HUES64 (cell line): ENCODE data around the gene AGPS.
"Not testable (repeated sequence)": the region's sequence is repeated elsewhere in the genome, so short reads cannot be mapped to it uniquely, and the experiment has no call there.

Experiments
- H3K27ac ChIP-seq: 2 replicates; pipeline ENCODE4 v1.7.0; 2013; ENCODE audit warnings: low read depth, low read length, inconsistent platforms
- H3K27me3 ChIP-seq: 2 replicates; pipeline ENCODE4 v1.6.1; 2013; ENCODE audit warnings: mild to moderate bottlenecking, low read length; ENCODE audit not compliant: insufficient read depth
- H3K36me3 ChIP-seq: 2 replicates; pipeline ENCODE4 v1.6.1; 2013; ENCODE audit warnings: mild to moderate bottlenecking, low read length; ENCODE audit not compliant: insufficient read depth
- H3K4me1 ChIP-seq: 2 replicates; pipeline ENCODE4 v1.6.1; 2013; ENCODE audit warnings: mild to moderate bottlenecking, low read length, moderate library complexity; ENCODE audit not compliant: insufficient read depth
- H3K4me3 ChIP-seq: 2 replicates; pipeline ENCODE4 v1.5.1; 2013; ENCODE audit warnings: mild to moderate bottlenecking, low read length, moderate library complexity
- H3K9ac ChIP-seq: 2 replicates; pipeline ENCODE4 v1.6.1; 2013; ENCODE audit warnings: mild to moderate bottlenecking, low read depth, low read length
- H3K9me3 ChIP-seq: 2 replicates; pipeline ENCODE4 v1.6.1; 2013; ENCODE audit warnings: low read depth, low read length; ENCODE audit not compliant: insufficient read depth
- WGBS: fragments of 150-250, 120-280 bp; methylation state at CpG from one replicate; pipeline ENCODE4 v1.1.7; 2013; ENCODE audit warnings: missing lambda C conversion rate; 5-methylcytosine and 5-hydroxymethylcytosine counted together

Gene AGPS

GRCh38 chr2:177353187-177353478 is 39.4 kb upstream of the AGPS start:
- H3K27me3 ChIP-seq = no peaks in the 10 kb centered on the region
- WGBS = 92% methylated on average over 2 of the region's 2 CpGs
- H3K9me3 ChIP-seq = no peaks in the 10 kb centered on the region
- H3K4me3 ChIP-seq = no peak overlapping the region
- no peaks in the 10 kb centered on the region for H3K4me1 ChIP-seq
- H3K36me3 ChIP-seq = no peaks in the 10 kb centered on the region
- no peak overlapping the region for H3K9ac ChIP-seq
- no peak overlapping the region for H3K27ac ChIP-seq

GRCh38 chr2:177354541-177354940 is 38.0 kb upstream of the AGPS start:
- H3K9ac ChIP-seq, H3K27me3 ChIP-seq, H3K9me3 ChIP-seq, H3K4me1 ChIP-seq, H3K27ac ChIP-seq, H3K36me3 ChIP-seq, H3K4me3 ChIP-seq: not testable (repeated sequence)
- 95% methylated on average over 3 of the region's 3 CpGs for WGBS

- WGBS = 91% methylated on average over 2 of the region's 2 CpGs
Measured at GRCh38 chr2:177355874-177356273, 36.7 kb upstream of the AGPS start.

GRCh38 chr2:177359836-177360595 is 32.6 kb upstream of the AGPS start:
- H3K36me3 ChIP-seq = no peaks in the 10 kb centered on the region
- no peak overlapping the region for H3K4me3 ChIP-seq
- H3K4me1 ChIP-seq = no peaks in the 10 kb centered on the region
- 92% methylated on average over 2 of the region's 3 CpGs for WGBS
- no peak overlapping the region for H3K9ac ChIP-seq
- H3K9me3 ChIP-seq = no peaks in the 10 kb centered on the region
- H3K27ac ChIP-seq = no peak overlapping the region
- no peaks in the 10 kb centered on the region for H3K27me3 ChIP-seq

More at GRCh38 chr2:177355874-177356273, 36.7 kb upstream of the AGPS start:
- Histone ChIP-seq H3K27me3 (no peaks in the 10 kb centered on the region), H3K36me3 (no peaks in the 10 kb centered on the region), H3K4me1 (no peaks in the 10 kb centered on the region), H3K4me3 (no peak overlapping the region), H3K27ac (no peak overlapping the region), H3K9ac (no peak overlapping the region), H3K9me3 (no peaks in the 10 kb centered on the region)

- H3K36me3 ChIP-seq = no peaks in the 10 kb centered on the region
- H3K9ac ChIP-seq = no peak overlapping the region
- no peak overlapping the region for H3K4me3 ChIP-seq
- no peak overlapping the region for H3K27ac ChIP-seq
- H3K4me1 ChIP-seq = no peaks in the 10 kb centered on the region
- H3K27me3 ChIP-seq = no peaks in the 10 kb centered on the region
- 90% methylated on average over 3 of the region's 3 CpGs for WGBS
- H3K9me3 ChIP-seq = no peaks in the 10 kb centered on the region
Measured at GRCh38 chr2:177362499-177362898, 30.1 kb upstream of the AGPS start.

GRCh38 chr2:177363332-177363731 is 29.2 kb upstream of the AGPS start:
- Histone ChIP-seq H3K4me3 (no peak overlapping the region), H3K9ac (no peak overlapping the region), H3K27ac (no peak overlapping the region), H3K4me1 (no peaks in the 10 kb centered on the region), H3K36me3 (no peaks in the 10 kb centered on the region), H3K9me3 (no peaks in the 10 kb centered on the region), H3K27me3 (no peaks in the 10 kb centered on the region)
- 92% methylated on average over 7 of the region's 7 CpGs for WGBS

GRCh38 chr2:177365764-177366163 is 26.8 kb upstream of the AGPS start:
- not testable (repeated sequence) for H3K36me3 ChIP-seq, H3K27ac ChIP-seq, H3K9me3 ChIP-seq, H3K4me1 ChIP-seq, H3K4me3 ChIP-seq, H3K9ac ChIP-seq, H3K27me3 ChIP-seq

GRCh38 chr2:177368023-177368422 is 24.6 kb upstream of the AGPS start:
- WGBS = 96% methylated on average over 1 of the region's 1 CpG
- H3K36me3 ChIP-seq, H3K9me3 ChIP-seq, H3K4me1 ChIP-seq, H3K4me3 ChIP-seq, H3K9ac ChIP-seq, H3K27me3 ChIP-seq, H3K27ac ChIP-seq: not testable (repeated sequence)

GRCh38 chr2:177379354-177379753 is 13.2 kb upstream of the AGPS start:
- WGBS = 91% methylated on average over 4 of the region's 4 CpGs
- Histone ChIP-seq H3K27me3 (no peaks in the 10 kb centered on the region), H3K9ac (no peak overlapping the region), H3K36me3 (no peaks in the 10 kb centered on the region), H3K27ac (no peak overlapping the region), H3K9me3 (no peaks in the 10 kb centered on the region), H3K4me3 (no peak overlapping the region), H3K4me1 (peaks cover 6% of the 10 kb centered on the region)

- Histone ChIP-seq H3K36me3 (no peaks in the 10 kb centered on the region), H3K4me3 (no peak overlapping the region), H3K27ac (no peak overlapping the region), H3K4me1 (peaks cover 10% of the 10 kb centered on the region), H3K9ac (no peak overlapping the region), H3K9me3 (no peaks in the 10 kb centered on the region), H3K27me3 (no peaks in the 10 kb centered on the region)
- 100% methylated on average over 2 of the region's 3 CpGs for WGBS
Measured at GRCh38 chr2:177380181-177380580, 12.4 kb upstream of the AGPS start.

GRCh38 chr2:177383935-177384334 is 8.6 kb upstream of the AGPS start:
- Histone ChIP-seq H3K9ac (no peak overlapping the region), H3K27me3 (no peaks in the 10 kb centered on the region), H3K36me3 (no peaks in the 10 kb centered on the region), H3K9me3 (no peaks in the 10 kb centered on the region), H3K27ac (no peak overlapping the region), H3K4me3 (no peak overlapping the region), H3K4me1 (peaks cover 10% of the 10 kb centered on the region)
- 44% methylated on average over 2 of the region's 2 CpGs for WGBS

- Histone ChIP-seq H3K4me1 (peaks cover 10% of the 10 kb centered on the region), H3K36me3 (no peaks in the 10 kb centered on the region), H3K9ac (no peak overlapping the region), H3K4me3 (no peak overlapping the region), H3K9me3 (no peaks in the 10 kb centered on the region), H3K27ac (no peak overlapping the region), H3K27me3 (no peaks in the 10 kb centered on the region)
- no CpG with 5 or more reads among the region's 2 CpGs for WGBS
Measured at GRCh38 chr2:177385151-177385550, 7.4 kb upstream of the AGPS start.
